Measurements from ENCODE around the gene RANBP3.
"Not testable (repeated sequence)": the region's sequence is repeated elsewhere in the genome, so short reads cannot be mapped to it uniquely, and the experiment has no call there.

Gene RANBP3

GRCh38 chr19:6006070-6006446 is 28.1 kb upstream of the RANBP3 start:
- DNase-seq (ENCODE audit: low read depth) = not testable (repeated sequence)

GRCh38 chr19:6005321-6006069 is 27.6 kb upstream of the RANBP3 start:
- no peak for DNase-seq (ENCODE audit: low read depth)

- DNase-seq (ENCODE audit: low read depth) = no peak
Observed at GRCh38 chr19:6003976-6004375, 26.0 kb upstream of the RANBP3 start.

- no peak for DNase-seq (ENCODE audit: low read depth)
Observed at GRCh38 chr19:6002591-6002990, 24.7 kb upstream of the RANBP3 start.

- DNase-seq (ENCODE audit: low read depth) = no peak
Observed at GRCh38 chr19:6000228-6000847, 22.4 kb upstream of the RANBP3 start.

- DNase-seq (ENCODE audit: low read depth) = no peak
Observed at GRCh38 chr19:5999693-6000092, 21.8 kb upstream of the RANBP3 start.

- DNase-seq (ENCODE audit: low read depth) = no peak
Observed at GRCh38 chr19:5997371-5997770, 19.4 kb upstream of the RANBP3 start.

- no peak for DNase-seq (ENCODE audit: low read depth)
Observed at GRCh38 chr19:5996623-5997320, 18.8 kb upstream of the RANBP3 start.

- no peak for DNase-seq (ENCODE audit: low read depth)
Observed at GRCh38 chr19:5996102-5996501, 18.2 kb upstream of the RANBP3 start.

- no peak for DNase-seq (ENCODE audit: low read depth)
Observed at GRCh38 chr19:5995606-5996005, 17.7 kb upstream of the RANBP3 start.

- DNase-seq (ENCODE audit: low read depth) = no peak
Observed at GRCh38 chr19:5994405-5995165, 16.6 kb upstream of the RANBP3 start.

GRCh38 chr19:5993648-5994358 is 15.9 kb upstream of the RANBP3 start:
- DNase-seq (ENCODE audit: low read depth) = no peak

GRCh38 chr19:5993201-5993600 is 15.3 kb upstream of the RANBP3 start:
- no peak for DNase-seq (ENCODE audit: low read depth)

GRCh38 chr19:5992756-5993155 is 14.8 kb upstream of the RANBP3 start:
- no peak for DNase-seq (ENCODE audit: low read depth)

GRCh38 chr19:5991244-5991838 is 13.4 kb upstream of the RANBP3 start:
- no peak for DNase-seq (ENCODE audit: low read depth)

- DNase-seq (ENCODE audit: low read depth) = no peak
Observed at GRCh38 chr19:5990289-5990797, 12.4 kb upstream of the RANBP3 start.

- no peak for DNase-seq (ENCODE audit: low read depth)
Observed at GRCh38 chr19:5989388-5990074, 11.6 kb upstream of the RANBP3 start.

- no peak for DNase-seq (ENCODE audit: low read depth)
Observed at GRCh38 chr19:5988517-5989387, 10.8 kb upstream of the RANBP3 start.

GRCh38 chr19:5987077-5987818 is 9.3 kb upstream of the RANBP3 start:
- peak; percentile 59 for DNase-seq (ENCODE audit: low read depth)

All from stimulated activated CD8-positive, alpha-beta memory T cell treated with anti-CD3 and anti-CD28 coated beads, Interleukin-15, amount 100 ng/mL, for 1 hour (primary cell).